CD4-positive, alpha-beta T cell treated with Interferon gamma for 1 hour (primary cell): ENCODE data around the gene NCAM2.

ENCODE experiments used
- DNase-seq: peaks from one replicate; pipeline ENCODE4 v3.0.0-alpha.2; 2020

NCAM2 gene

DNA sequence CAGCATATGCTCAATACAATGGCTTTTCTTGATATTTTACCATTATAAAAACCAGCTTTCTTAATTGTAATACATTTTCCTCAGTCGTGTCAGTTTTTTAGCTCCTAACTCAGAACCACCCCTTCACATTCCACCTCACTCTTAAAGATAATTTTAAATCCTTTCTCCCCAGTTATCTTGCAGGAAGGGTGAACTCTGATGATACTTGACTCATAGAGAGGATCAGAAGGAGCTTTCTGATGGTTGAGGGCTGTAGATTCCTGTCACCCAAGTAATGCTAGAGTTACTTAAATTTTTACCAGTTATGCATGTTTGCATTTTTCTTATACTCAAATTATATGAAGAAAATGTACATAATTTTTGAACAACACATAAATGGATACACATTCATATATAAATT lies 233.7 kb downstream of the NCAM2 start:
- no peak for DNase-seq

DNA sequence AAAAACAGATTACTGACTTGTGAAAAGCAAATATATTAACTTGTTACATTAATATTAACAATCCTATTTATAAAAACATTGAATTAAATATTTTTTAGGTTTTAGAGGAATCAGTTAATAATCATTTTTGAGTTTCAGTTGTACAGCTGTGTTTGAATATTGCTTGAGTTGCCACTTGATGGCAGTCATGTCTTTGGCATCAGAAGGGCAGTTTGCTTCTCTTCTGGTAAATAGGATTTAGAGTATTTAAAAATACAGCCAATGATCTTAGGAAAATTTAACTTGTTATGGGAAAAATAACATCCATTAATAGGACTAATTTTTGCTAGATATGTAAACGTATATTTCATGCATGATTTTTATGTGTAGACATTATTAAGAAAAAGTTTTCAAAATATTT lies 234.1 kb downstream of the NCAM2 start:
- no peak for DNase-seq

DNA sequence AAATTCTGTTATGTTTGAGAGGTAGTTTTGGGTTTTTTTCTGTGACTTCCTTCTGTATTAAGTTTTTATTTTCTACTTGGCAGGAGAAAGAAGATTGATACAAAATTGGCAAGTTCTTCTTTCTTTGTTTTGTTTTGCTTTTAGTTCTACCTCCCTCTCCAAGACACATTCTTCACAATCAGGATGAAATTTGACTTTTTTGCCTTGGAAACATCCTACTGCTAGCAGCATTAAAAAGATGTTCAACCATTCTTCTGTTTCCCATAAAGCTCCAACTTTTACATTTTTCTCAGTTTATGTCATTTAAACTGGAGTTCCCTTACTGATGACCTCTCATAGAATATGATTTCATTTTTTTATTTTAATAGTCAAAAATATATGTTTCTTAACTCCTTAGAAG lies 234.8 kb downstream of the NCAM2 start:
- no peak for DNase-seq

DNA sequence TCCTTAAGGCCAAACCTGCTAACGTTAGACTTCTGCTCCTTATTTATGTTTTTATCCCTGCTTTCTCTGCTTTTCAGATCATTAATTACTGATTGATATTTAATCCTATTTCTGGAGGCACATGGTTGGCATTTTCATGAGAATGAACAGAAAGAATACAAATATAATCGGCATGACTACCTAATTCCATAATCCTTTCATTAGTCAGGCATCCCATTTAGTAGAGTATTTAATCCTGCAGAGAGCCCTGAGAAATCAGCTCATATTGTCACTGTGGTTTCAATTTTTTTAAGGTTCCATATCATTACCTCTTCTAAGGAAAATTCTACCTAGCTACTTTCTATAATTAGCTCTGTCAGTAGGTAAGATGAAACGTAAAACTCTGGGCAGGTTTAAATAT lies 238.8 kb downstream of the NCAM2 start:
- no peak for DNase-seq

DNA sequence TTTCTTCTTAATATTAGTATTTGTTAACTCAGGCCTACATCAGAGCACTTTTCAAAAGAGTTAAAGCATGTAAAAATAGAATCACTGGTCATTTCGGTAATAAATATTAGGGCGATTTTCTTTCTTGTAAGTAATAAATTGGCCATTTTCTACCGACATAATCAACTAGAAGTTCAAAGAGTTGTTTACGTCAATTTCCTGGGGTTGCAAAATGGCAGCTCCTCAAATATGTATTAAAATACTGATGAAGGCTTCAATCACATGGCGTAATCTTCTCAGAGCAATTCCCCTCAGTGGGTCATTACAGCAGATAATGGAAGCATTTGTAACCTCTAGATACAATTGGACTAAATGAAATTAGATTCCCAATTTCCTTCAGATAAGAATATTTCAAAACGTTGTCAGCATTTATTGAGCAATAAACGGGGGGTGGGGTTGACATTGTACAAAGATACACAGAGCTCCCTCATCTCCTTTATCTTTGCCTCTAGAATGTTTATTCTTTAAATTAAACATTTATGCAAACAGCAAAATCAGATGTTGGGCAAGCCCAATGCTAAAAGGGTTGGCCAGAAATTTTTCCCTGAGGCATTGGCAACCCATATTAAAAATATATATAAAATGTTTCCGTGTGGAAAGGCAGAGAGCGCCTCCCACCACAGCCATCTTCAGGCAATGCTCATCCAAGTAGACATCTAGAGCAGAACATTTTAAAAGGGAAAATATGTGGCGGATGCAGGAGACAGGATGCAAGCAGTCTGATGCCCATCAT lies 240.6 kb downstream of the NCAM2 start:
- no peak for DNase-seq

DNA sequence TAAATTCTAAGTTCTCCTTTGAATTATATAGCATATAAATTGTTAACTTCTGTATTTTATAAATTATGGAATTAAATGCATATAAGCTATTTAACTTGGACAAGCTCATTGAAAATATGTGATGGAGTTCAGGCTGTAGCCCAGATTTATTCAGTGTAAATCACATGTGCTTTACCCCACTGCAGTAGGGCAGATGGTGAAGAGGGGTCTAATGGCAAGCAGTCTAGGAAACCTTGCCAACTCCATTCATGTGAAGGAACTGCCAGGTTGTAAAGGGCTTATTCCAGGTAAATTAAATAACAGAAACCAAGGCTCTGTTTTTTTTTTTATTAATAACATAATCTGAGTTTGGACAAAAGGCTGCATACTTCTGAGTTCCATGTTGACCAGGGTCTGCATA lies 243.2 kb downstream of the NCAM2 start:
- DNase-seq = no peak

DNA sequence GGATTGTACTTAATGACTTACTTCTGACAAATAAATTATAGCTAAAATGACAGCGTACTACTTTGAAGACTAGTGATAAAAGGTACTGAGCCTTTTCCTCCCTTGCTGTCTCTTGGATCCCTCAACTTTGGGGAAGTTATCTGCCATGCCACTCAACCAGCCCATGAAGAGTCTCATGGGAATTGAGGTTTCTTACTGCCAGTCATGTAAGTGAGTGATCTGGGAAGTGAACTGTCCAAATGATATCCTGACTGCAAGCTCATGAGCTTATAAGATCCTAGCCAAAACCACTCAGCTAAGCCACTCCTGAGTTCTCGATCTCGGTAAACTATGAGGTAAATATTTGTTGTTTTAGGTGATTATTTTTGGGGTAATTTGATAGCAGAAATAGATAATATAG lies 247.8 kb downstream of the NCAM2 start:
- DNase-seq = no peak

DNA sequence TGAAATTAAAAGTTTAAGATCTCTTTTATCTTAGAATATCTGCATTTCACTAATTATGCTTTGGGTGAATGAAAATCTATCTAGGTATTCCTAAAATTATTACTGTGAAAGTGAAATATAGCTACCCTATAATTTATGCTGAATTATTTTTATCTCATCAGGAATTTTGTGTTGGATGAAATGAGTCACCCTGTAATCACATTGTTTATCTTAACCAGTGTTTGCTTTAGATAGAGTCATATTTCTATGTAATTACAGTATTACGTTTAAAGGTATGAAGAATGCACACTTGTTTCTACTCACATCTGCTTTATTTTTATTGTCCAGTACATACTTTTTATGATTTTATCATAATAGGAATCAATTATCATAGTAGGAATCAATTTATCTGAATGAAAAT lies 249.2 kb downstream of the NCAM2 start:
- no peak for DNase-seq

DNA sequence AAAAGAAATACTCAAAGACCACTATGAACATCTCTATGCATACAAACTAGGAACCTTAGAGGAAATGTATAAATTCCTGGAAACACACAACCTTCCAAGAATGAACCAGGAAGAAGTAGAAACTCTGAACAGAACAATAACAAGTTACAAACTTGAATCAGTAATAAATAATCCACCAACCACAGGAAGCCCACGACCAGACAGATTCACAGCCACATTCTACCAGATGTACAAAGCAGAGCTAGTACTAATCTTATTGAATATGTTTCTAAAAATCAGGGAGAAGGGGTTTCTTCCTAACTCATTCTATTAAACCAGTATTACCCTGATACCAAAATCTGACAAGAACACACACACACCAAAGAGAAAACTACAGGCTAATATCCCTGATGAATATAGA lies 263.8 kb downstream of the NCAM2 start:
- DNase-seq = no peak

DNA sequence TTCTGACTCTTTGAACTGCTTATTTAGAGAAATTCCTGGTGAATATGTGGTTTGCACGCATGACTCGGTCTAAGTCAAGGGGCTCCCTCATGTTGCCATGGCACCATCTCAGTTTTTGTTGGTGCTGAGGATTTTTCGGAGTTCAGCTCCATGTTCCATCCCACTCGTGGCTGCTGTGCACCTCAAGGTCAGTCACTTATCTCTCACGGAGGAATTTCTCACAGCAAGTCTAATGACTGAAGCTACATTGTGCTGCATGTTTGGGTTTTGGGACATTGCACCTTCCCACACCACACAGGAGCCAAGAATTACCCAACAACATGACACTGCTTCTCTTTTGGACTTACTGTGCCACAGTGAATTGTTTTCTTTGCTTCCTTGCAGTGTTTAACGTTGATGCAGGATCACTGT lies 269.9 kb downstream of the NCAM2 start:
- DNase-seq = no peak

DNA sequence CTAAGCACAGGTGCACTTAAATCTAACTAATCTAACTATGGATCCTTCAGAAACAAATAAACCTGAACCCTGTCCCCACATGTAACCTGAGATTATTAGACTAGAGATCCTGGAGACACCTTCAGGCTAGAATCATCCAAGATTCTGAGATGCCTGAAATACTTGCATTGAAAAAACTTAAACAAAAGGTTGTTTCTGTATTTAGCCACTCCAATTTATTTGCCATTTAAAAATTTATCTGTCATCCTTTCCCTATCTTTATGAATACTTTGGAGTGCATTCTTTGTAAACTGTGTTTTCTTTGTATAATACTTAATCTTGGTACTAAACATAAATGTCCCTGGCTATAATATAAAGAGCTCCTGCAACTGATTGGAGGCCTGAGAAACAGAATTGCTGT lies 270.7 kb downstream of the NCAM2 start:
- no peak for DNase-seq

DNA sequence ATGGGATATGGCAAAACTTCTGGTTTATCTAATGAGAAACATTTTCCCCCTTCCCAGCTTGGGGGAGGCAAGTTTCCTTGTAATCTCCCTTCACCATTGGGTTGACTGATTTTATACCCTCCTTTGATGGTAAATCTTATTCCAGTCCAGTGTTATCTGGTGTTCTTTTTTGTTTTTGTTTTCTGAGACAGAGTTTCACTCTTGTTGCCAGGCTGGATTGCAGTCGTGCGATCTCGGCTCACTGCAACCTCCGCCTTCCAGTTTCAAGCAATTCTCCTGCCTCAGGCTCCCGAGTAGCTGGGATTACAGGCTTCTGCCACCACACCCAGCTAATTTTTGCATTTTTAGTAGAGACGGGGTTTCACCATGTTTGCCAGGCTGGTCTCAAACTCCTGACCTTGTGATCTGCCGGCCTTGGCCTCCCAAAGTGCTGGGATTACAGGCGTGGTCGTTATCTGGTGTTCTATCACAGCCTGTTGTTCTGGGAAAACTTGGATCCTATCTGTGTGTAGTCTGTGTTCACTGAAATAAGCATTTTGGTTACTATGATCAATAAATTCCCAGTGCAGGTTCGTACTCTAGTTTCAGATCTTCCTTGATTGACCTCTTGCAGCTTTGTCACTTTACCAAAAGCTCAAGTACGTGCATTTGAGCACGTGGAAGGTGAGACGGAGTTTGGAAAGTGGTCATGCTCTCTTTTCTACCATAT lies 281.1 kb downstream of the NCAM2 start:
- no peak for DNase-seq

DNA sequence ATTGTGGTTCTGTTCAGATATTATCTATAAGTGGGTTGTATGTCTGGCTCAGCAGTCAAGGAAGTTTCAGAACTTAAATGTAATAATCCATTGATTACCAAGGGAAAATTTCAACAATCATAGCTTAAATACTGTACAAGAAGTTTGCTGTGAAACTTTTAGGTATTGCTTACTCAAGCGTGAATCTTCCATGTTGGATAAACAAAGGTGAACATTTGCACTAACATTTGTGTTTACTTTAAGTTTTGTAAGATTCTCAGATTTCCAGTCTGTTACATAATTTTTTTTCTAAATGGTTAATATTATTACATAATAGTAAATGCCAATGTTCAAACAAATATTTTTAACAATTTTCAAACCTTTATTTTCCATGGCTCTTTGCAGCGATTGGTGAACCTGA lies 285.6 kb downstream of the NCAM2 start:
- DNase-seq = no peak

DNA sequence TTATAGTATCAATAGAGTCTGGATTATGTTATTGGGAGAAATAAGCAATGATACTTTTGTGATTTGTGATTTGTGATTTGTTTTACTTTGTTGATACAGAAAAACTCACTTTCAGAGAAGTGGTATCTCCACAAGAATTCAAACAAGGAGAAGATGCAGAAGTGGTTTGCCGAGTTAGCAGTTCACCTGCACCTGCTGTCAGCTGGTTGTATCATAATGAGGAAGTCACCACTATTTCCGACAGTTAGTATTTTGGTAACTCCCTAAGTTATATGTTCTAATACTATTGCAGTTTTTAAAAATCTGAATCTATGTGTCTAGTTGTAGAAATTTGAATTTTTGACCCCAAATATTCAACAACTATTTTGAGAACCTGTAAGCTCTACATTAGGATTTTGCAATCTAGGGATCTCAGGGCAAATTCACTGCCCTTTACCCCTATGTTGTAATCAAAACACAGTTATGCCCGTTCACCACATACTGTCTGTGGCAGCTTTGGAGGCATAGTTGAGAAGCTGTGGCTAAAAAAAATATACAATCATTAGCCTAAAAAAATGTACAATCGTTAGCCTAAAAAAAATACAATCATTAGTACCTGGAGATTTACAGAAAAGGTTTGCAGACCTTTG lies 288.1 kb downstream of the NCAM2 start:
- no peak for DNase-seq

DNA sequence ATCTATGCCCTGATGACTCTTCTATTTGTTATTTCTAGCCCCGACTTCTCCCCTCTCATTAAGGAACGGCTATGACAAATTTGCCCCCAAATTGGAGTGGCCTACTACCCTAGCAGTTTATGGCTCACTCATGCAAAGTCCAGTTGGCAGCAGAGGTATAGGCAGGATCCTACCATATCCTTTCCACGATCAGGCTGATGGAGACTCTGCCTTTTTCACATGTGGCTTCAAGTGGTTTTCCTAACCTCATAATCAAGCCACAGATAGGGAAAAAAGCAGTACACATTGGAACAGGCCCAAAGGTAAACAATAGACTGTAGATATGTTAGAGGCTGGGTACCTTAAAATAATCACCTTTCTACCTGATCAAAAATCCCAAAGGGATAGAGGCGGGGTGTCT lies 292.5 kb downstream of the NCAM2 start:
- no peak for DNase-seq

DNA sequence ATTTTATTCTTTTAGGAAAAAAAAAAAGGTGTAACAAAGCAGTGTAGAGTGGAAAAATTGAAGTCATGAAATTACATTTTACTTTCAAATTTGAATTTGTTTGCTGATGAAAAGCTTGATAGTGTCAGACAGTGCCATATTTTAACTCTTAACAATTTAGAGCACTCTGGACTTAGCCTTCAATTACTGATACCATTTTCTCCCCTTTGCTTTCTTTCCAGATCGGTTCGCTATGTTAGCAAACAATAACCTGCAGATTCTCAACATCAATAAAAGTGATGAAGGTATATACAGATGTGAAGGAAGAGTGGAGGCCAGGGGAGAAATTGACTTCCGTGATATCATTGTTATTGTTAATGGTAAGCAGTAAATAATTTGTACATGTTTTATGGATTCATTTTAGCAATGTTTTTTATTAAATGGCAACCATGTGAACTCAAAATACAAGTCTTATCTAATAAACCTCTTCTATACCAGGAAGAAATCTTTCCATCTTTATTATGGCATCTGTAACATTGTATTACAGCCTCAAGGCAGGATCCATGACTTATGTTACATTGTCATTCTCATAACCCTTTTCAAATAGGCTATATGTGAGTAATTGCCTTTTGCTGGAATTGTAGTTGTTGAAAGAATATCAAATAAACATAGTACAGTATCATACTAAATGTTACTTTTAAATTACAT lies 293.8 kb downstream of the NCAM2 start:
- DNase-seq = no peak

DNA sequence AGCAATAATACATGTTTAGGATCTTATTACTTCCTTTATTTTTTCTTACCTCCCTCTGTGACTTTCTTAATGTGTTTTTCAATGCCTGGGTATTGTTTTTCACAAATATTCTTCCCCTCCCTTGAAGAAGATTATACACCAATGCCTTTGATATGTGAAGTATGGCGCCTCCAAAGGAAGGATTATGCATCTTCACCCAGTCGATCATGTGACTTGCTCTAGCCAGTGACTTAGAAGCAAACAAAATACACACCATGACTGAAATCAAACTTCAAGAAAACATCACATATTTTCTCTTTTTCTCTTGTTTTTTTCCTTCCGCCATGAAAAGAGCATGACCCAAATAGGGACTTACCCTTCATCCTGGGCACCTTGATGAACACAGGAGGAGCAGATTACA lies 297.1 kb downstream of the NCAM2 start:
- DNase-seq = no peak

DNA sequence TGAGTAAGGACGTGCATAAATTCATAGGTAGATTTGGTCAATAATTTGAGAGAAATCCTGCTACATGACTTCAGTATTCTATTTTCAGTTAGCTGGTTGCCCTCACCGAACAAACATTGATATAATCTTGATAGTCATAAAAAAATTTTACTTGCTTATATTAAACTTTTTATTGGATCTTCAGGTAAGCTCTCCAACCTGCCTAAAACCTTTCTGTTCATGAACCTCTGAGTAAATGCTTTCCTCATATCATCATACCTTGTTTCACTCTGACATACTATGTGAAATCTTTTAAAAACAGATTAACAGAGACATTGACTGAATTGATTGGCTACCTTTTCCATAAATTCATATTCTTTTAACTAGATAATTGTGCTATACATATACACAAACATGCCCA lies 299.0 kb downstream of the NCAM2 start:
- no peak for DNase-seq

DNA sequence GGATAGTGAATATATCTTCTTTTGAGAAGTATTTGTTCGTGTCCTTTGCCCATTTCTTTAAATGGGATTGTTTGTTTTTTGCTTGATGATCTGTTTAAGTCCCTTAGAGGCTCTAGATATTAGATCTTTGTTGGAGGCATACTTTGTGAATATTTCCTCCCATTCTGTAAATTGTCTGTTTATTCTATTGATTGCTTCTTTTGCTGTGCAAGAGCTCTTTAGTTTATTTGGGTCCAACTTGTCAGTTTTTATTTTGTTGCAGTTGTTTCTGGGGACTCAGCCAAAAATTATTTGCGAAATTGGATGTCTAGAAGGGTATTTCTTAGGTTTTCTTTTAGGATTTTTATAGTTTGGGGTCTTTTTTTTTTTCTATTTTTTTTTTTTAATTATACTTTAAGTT lies 302.8 kb downstream of the NCAM2 start:
- DNase-seq = no peak

DNA sequence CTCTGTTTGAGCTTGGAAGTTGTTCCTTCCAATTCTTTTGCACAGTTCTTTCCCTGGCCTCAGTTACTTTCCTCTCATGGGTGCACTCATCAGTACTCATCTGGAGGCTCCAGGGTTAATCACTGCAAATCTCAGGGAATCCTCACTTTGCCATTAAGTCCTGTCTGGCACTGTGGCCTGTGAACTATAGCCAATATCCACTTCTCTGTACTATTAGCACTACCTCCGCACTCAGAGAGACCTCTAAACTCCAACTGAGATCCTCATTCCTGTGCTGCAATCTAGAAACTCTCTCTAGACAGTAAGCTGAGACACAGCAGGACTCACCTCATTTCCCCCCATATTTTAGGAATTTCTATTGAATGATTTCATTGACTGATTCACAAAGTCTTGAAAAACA lies 311.3 kb downstream of the NCAM2 start:
- no peak for DNase-seq

DNA sequence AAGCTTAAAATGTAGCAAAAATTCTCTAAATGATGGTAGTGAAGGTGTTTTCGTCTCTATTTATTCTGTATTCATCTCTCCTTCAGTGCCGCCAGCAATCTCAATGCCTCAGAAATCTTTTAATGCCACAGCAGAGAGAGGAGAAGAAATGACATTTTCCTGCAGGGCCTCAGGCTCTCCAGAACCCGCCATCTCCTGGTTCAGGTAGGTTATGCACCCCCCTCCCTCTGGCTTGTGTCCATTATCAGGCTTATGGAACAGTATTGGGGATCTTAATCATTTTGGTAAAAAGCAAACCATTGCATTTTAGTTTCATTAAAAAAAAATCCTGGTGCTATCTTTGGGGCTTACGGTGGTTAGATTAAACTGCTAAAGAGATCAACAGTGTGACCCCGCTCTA lies 326.1 kb downstream of the NCAM2 start:
- no peak for DNase-seq

DNA sequence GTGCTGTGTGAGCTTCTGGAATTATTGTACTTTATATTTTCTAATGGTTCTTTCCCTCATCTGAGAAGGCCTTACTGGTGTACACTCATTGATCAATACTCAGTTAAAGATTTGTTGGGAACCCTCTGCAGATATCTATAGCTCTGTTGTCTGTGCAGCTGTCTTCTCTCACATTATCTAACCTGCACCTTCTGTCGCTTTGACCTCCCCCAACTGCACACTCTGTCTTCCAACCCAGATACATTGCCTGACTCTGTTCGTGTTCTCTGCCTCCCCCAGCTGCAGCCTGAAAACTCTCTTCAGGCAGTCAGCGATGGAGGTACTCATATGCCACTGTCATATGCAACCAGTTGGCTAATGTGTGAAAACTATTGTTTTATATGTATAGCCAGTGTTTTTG lies 334.3 kb downstream of the NCAM2 start:
- DNase-seq = no peak

DNA sequence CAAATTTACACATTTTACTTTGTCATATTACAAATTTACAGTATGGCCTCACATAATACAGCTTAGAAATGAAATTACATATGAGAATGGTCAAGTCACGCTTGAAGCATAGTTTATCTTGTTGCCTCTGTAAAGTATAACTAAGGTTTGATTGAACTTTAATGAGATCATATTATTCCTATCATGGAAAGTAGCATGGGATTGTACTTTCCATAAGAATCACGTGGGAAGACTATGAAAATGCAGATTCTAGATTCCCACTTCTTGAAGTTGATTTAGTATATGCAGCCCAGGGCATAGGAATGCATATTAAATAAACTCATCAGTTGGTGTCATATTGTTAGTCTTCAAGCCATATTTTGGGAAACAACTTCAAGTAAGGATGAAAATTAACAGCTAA lies 342.8 kb downstream of the NCAM2 start:
- DNase-seq = no peak

DNA sequence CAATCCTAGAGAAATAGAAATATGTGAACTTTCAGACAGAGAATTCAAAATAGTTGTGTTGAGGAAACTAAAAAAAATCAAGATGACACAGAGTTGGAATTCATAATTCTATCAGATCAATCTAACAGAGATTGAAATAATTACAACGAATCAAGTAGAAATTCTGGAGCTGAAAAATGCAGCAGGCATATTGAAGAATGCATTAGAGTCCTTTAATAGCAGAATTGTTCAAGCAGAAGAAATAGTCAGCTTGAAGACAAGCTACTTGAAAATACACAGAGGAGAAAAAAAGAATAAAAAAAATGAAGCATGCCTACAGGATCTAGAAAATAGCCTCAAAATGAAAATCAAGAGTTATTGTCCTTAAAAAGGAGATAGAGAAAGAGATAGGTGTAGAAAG lies 347.1 kb downstream of the NCAM2 start:
- no peak for DNase-seq
